PC-9 (cell line): ENCODE measurements around the gene CFAP53. TPM values are rescaled to one million over a fixed set of nuclear protein-coding genes. Genes with fewer than 3 reads are reported as not detected.

Experiments
- BruUV-seq: library from RNA; stranded (reverse); fragments of 400-500 nt; replicated peaks from 2 replicates; lab custom pipeline; 2021; lab: Mats Ljungman, UMichigan
- CTCF ChIA-PET: fragments of 300-600 bp; sonication (Branson Sonifier 250); formaldehyde crosslinking; loops from one replicate; lab custom pipeline; 2022; ENCODE audit warnings: antibody characterized with exemption; lab: Charles Lee
- POLR2A ChIA-PET: fragments of 300-600 bp; sonication (Branson Sonifier 250); formaldehyde crosslinking; loops from one replicate; lab custom pipeline; 2022; ENCODE audit warnings: antibody characterized with exemption; ENCODE audit not compliant: unreplicated experiment; lab: Charles Lee
- DNase-seq, 2 experiments: peaks; one replicate each; pipeline versions ENCODE4 v3.0.0 to v3.0.0-alpha.2; 2015 to 2022; ENCODE audit warnings: mixed read lengths in 1 of 2
- H2AFZ ChIP-seq: fragments of 200-600 bp; sonication (generic); 2 replicates; pipeline ENCODE4 v1.8.1; 2017; ENCODE audit warnings: antibody characterized with exemption
- H3F3A ChIP-seq: fragments of 200-600 bp; sonication (generic); 2 replicates; pipeline ENCODE4 v1.8.1; 2017; ENCODE audit warnings: antibody characterized with exemption, mild to moderate bottlenecking, low read depth; ENCODE audit not compliant: insufficient read depth
- H3K27ac ChIP-seq: fragments of 200-600 bp; sonication (generic); 2 replicates; pipeline ENCODE4 v1.6.1; 2016; ENCODE audit warnings: mixed run types
- H3K27me3 ChIP-seq: fragments of 200-600 bp; sonication (generic); 2 replicates; pipeline ENCODE4 v1.6.1; 2016; ENCODE audit warnings: low read depth, mixed run types; ENCODE audit not compliant: insufficient read depth
- H3K36me3 ChIP-seq: fragments of 200-600 bp; sonication (generic); 2 replicates; pipeline ENCODE4 v1.6.1; 2016; ENCODE audit warnings: low read depth, mixed run types
- H3K4me1 ChIP-seq: fragments of 200-600 bp; sonication (generic); replicated peaks from 2 replicates; pipeline ENCODE4 v1.6.1; 2016; ENCODE audit warnings: mixed run types; ENCODE audit not compliant: insufficient read depth
- H3K4me2 ChIP-seq: fragments of 200-600 bp; sonication (generic); 2 replicates; pipeline ENCODE4 v1.6.1; 2017; ENCODE audit warnings: mixed run types
- H3K4me3 ChIP-seq: fragments of 200-600 bp; sonication (generic); 2 replicates; pipeline ENCODE4 v1.6.1; 2016; ENCODE audit warnings: mixed run types
- H3K79me2 ChIP-seq: fragments of 200-600 bp; sonication (generic); 2 replicates; pipeline ENCODE4 v1.6.1; 2017; ENCODE audit warnings: low read depth, mixed run types
- H3K9me2 ChIP-seq: fragments of 200-600 bp; sonication (generic); 2 replicates; pipeline ENCODE4 v1.8.1; 2017; ENCODE audit warnings: mild to moderate bottlenecking; ENCODE audit not compliant: insufficient read depth
- H3K9me3 ChIP-seq: fragments of 200-600 bp; sonication (generic); 2 replicates; pipeline ENCODE4 v1.8.1; 2016; ENCODE audit warnings: low read depth; ENCODE audit not compliant: insufficient read depth
- H4K20me1 ChIP-seq: fragments of 200-600 bp; sonication (generic); 2 replicates; pipeline ENCODE4 v1.8.1; 2017; ENCODE audit not compliant: insufficient read depth
- CTCF ChIP-seq: fragments of 200-600 bp; sonication (generic); conservative IDR thresholded peaks from 2 replicates; pipeline ENCODE4 v1.6.1; 2017; ENCODE audit warnings: mixed run types, antibody characterized with exemption, mild to moderate bottlenecking, moderate library complexity
- EZH2 ChIP-seq: fragments of 200-600 bp; sonication (generic); IDR thresholded peaks from 2 replicates; pipeline ENCODE4 v1.8.0; 2017; ENCODE audit warnings: antibody characterized with exemption, low read depth
- intact Hi-C: fragments of 100-400 bp; cut with micrococcal nuclease; formaldehyde crosslinking; loops from one replicate; pipeline ENCODE4 v1.10.0; 2022; ENCODE audit not compliant: unreplicated experiment
- total RNA-seq: library from RNA; stranded (reverse); gene quantifications from 2 replicates; pipeline ENCODE4 v1.2.3, GENCODE V29; 2021

Gene CFAP53
- total RNA-seq, 1 experiment from 2014 or later: 2.1 TPM

GRCh38 chr18:50272568-50272967 is 6.3 kb upstream of the CFAP53 start:
- Histone ChIP-seq H3K9me2 (no peaks in the 10 kb centered on the region), H3K4me3 (no peak overlapping the region), H2AFZ (no peak overlapping the region), H3K27ac (no peak overlapping the region), H3K36me3 (peaks cover 17% of the 10 kb centered on the region; the same call in 1 of the 2 replicates), H3K4me1 (no peaks in the 10 kb centered on the region), H3K4me2 (no peak overlapping the region), H3K9me3 (no peaks in the 10 kb centered on the region), H4K20me1 (no peaks in the 10 kb centered on the region), H3K27me3 (no peaks in the 10 kb centered on the region), H3K79me2 (no peaks in the 10 kb centered on the region), H3F3A (peaks cover 9% of the 10 kb centered on the region; the same call in 1 of the 2 replicates)
- no peak for TF ChIP-seq CTCF
- TF ChIP-seq EZH2: no peak
- intact Hi-C loops: no loop called here
- ChIA-PET POLR2A (no interaction called here), CTCF (no interaction called here)
- no peak for DNase-seq
- BruUV-seq: no TSS peak

GRCh38 chr18:50268022-50268747 is 1.9 kb upstream of the CFAP53 start:
- peak overlapping the region; percentile 45; the same call in 1 of the 2 replicates for H3K4me3 ChIP-seq
- no peaks in the 10 kb centered on the region for H3K27me3 ChIP-seq
- BruUV-seq: no TSS peak
- H3K36me3 ChIP-seq: no peaks in the 10 kb centered on the region
- peak; percentile 60 to 86 for DNase-seq
- peaks cover 5% of the 10 kb centered on the region for H3K4me1 ChIP-seq
- H2AFZ ChIP-seq: peak overlapping the region; percentile 59; the same call in 1 of the 2 replicates
- H3K9me2 ChIP-seq: no peaks in the 10 kb centered on the region
- H4K20me1 ChIP-seq: no peaks in the 10 kb centered on the region
- intact Hi-C loops: loop anchor here (1.0 kb wide), 1 partner anchor 89 kb away; no protein-coding TSS in a partner anchor
- TF ChIP-seq CTCF: peak; percentile 74
- TF ChIP-seq EZH2: no peak
- H3K27ac ChIP-seq: no peak overlapping the region
- H3K9me3 ChIP-seq: no peaks in the 10 kb centered on the region
- no peaks in the 10 kb centered on the region for H3K79me2 ChIP-seq
- CTCF ChIA-PET: interaction anchor here (0.6 to 1.0 kb wide), 2 partner anchors 89 to 333 kb away, joined by 3 to 4 read pairs; no protein-coding TSS in a partner anchor
- peak overlapping the region; percentile 58 for H3K4me2 ChIP-seq
- peaks cover 15% of the 10 kb centered on the region; the same call in 1 of the 2 replicates for H3F3A ChIP-seq
- POLR2A ChIA-PET: no interaction called here

- Histone ChIP-seq H3K4me1 (peaks cover 5% of the 10 kb centered on the region), H3F3A (peaks cover 10% of the 10 kb centered on the region; the same call in 1 of the 2 replicates), H3K4me3 (no peak overlapping the region), H3K4me2 (no peak overlapping the region), H3K9me3 (no peaks in the 10 kb centered on the region), H3K27ac (no peak overlapping the region), H3K79me2 (no peaks in the 10 kb centered on the region), H3K36me3 (no peaks in the 10 kb centered on the region), H2AFZ (no peak overlapping the region), H3K27me3 (no peaks in the 10 kb centered on the region), H3K9me2 (no peaks in the 10 kb centered on the region), H4K20me1 (no peaks in the 10 kb centered on the region)
- no peak for DNase-seq
- CTCF ChIA-PET: no interaction called here
- intact Hi-C loops: no loop called here
- POLR2A ChIA-PET: no interaction called here
- BruUV-seq: no TSS peak
- no peak for TF ChIP-seq CTCF
- TF ChIP-seq EZH2: no peak
Measured at GRCh38 chr18:50262977-50263376, 3.3 kb downstream of the CFAP53 start.
